GM03348 (cell line): ENCODE measurements around the gene LRRC37B.
"Not testable (repeated sequence)": the region's sequence is repeated elsewhere in the genome, so short reads cannot be mapped to it uniquely, and the experiment has no call there.

Experiments
- DNase-seq: peaks from one replicate; pipeline ENCODE4 v3.0.0; 2012; ENCODE audit warnings: low spot score

LRRC37B gene

GRCh38 chr17:32092062-32092461 is 84.9 kb downstream of the LRRC37B start:
- DNase-seq = not testable (repeated sequence)

- no peak for DNase-seq
These were observed 92.5 kb downstream of the LRRC37B start for GRCh38 chr17:32099686-32100085.

GRCh38 chr17:32100323-32100722 is 93.1 kb downstream of the LRRC37B start:
- not testable (repeated sequence) for DNase-seq

- DNase-seq = no peak
These were observed 93.9 kb downstream of the LRRC37B start for GRCh38 chr17:32100971-32101631.

GRCh38 chr17:32102172-32102571 is 95.0 kb downstream of the LRRC37B start:
- DNase-seq = no peak

- DNase-seq = no peak
These were observed 95.5 kb downstream of the LRRC37B start for GRCh38 chr17:32102646-32103186.
